ENCODE measurements around the gene APOA4. TPM values are rescaled to one million over a fixed set of nuclear protein-coding genes. Genes with fewer than 3 reads are reported as not detected.

Gene APOA4
- total RNA-seq, 1 donor from 2014 or later, result 0.56 TPM

DNA sequence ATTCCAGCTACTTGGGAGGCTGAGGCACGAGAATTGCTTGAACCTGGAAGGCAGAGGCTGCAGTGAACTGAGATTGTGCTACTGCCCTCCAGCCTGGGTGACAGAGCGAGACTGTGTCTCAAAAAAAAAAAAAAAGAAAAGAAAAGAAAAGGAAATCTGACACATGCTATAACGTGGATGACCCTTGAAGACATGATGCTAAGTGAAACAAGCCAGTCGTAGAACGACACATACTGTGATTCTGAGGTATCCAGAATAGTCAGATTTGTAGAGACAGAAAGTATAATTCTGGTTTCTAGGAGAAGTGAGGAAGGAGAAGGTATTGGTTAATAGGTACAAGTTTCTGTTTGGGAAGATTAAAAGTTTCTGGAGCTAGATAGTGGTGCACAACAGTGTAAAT, 24.7 kb downstream of the APOA4 start:
- H2AFZ ChIP-seq (replicated peaks), result no peak overlapping the region
- H4K20me1 ChIP-seq (ENCODE audit: low read depth), result no peaks in the 10 kb centered on the region
- TF ChIP-seq EZH2 (IDR thresholded peaks at IDR 0.05), result no peak
- no peak for TF ChIP-seq EZH2phosphoT487 (IDR thresholded peaks at IDR 0.05)
- TF ChIP-seq, protein P1, sequence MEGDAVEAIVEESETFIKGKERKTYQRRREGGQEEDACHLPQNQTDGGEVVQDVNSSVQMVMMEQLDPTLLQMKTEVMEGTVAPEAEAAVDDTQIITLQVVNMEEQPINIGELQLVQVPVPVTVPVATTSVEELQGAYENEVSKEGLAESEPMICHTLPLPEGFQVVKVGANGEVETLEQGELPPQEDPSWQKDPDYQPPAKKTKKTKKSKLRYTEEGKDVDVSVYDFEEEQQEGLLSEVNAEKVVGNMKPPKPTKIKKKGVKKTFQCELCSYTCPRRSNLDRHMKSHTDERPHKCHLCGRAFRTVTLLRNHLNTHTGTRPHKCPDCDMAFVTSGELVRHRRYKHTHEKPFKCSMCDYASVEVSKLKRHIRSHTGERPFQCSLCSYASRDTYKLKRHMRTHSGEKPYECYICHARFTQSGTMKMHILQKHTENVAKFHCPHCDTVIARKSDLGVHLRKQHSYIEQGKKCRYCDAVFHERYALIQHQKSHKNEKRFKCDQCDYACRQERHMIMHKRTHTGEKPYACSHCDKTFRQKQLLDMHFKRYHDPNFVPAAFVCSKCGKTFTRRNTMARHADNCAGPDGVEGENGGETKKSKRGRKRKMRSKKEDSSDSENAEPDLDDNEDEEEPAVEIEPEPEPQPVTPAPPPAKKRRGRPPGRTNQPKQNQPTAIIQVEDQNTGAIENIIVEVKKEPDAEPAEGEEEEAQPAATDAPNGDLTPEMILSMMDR (IDR thresholded peaks at IDR 0.05), result no peak
- no peak overlapping the region for H3K4me2 ChIP-seq
- Mint-ChIP-seq H3K4me3 (no peak overlapping the region), H3K27ac (no peak overlapping the region), H3K36me3 (no peaks in the 10 kb centered on the region), H3K9me3 (peaks cover 4% of the 10 kb centered on the region), H3K4me1 (no peaks in the 10 kb centered on the region), H3K27me3 (ENCODE audit: insufficient read depth, low read depth) (peaks cover 2% of the 10 kb centered on the region)
- H3K9me3 ChIP-seq (ENCODE audit: low read depth), result no peaks in the 10 kb centered on the region
- no peaks in the 10 kb centered on the region for H3F3A ChIP-seq (ENCODE audit: low read depth)
- H3K27ac ChIP-seq, result no peak overlapping the region
- no peaks in the 10 kb centered on the region for H3K79me2 ChIP-seq (ENCODE audit: low read depth)
- H3K4me3 ChIP-seq, result no peak overlapping the region
- H3K4me1 ChIP-seq, result no peaks in the 10 kb centered on the region
- H3K36me3 ChIP-seq, result no peaks in the 10 kb centered on the region
- no peak overlapping the region for H3K9ac ChIP-seq
- no peaks in the 10 kb centered on the region for H3K27me3 ChIP-seq
- no peak for DNase-seq (ENCODE audit: low spot score)

DNA sequence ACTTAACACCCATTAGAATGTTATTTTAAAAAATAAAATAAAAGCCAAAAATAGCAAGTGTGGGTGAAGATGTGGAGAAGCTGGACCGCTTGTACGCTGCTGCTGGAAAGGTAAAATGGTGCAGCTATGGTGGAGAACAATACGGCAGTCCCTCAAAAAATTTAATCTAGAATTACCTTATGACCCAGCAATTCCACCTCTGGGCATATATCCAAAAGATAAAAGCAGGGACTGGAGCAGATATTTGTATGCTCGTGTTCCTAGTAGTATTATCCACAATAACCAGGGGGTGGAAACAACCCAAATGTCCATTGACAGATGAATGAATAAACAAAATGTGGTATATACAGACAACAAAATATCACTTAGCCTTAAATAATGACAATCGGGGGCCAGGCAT, 25.3 kb downstream of the APOA4 start:
- Mint-ChIP-seq H3K4me1 (no peaks in the 10 kb centered on the region), H3K27me3 (ENCODE audit: insufficient read depth, low read depth) (peaks cover 2% of the 10 kb centered on the region), H3K9me3 (peaks cover 4% of the 10 kb centered on the region), H3K27ac (no peak overlapping the region), H3K4me3 (no peak overlapping the region), H3K36me3 (no peaks in the 10 kb centered on the region)
- H4K20me1 ChIP-seq (ENCODE audit: low read depth), result no peaks in the 10 kb centered on the region
- H3K4me1 ChIP-seq, result peaks cover under 1% of the 10 kb centered on the region
- H2AFZ ChIP-seq (replicated peaks), result no peak overlapping the region
- H3K27me3 ChIP-seq, result no peaks in the 10 kb centered on the region
- H3K9ac ChIP-seq, result no peak overlapping the region
- TF ChIP-seq EZH2phosphoT487 (IDR thresholded peaks at IDR 0.05) (no peak), EZH2 (IDR thresholded peaks at IDR 0.05) (no peak)
- TF ChIP-seq, protein P1 (IDR thresholded peaks at IDR 0.05), result no peak
- no peak for DNase-seq (ENCODE audit: low spot score)
- no peak overlapping the region for H3K4me3 ChIP-seq
- H3F3A ChIP-seq (ENCODE audit: low read depth), result no peaks in the 10 kb centered on the region
- H3K9me3 ChIP-seq (ENCODE audit: low read depth), result no peaks in the 10 kb centered on the region
- no peaks in the 10 kb centered on the region for H3K36me3 ChIP-seq
- no peak overlapping the region for H3K27ac ChIP-seq
- H3K4me2 ChIP-seq, result no peak overlapping the region
- no peaks in the 10 kb centered on the region for H3K79me2 ChIP-seq (ENCODE audit: low read depth)

DNA sequence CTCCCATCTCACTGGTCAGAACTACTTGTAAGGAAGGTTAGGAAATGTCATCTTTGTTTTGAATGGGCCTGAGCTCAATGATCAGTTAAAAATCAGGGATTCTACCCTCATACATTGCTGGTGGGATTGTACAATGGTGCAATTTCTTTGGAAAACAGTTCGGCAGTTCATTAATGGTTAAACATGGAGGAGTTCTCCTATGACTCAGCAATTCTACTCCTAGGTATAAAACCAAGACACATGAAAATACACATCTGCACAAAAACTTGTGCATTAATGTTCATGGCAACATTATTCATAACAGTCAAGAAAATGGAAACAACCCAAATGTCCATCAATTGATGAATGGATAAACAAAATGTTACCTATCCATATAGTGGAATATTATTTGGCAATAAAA, 26.6 kb downstream of the APOA4 start:
- H3K4me3 Mint-ChIP-seq, result no peak overlapping the region
- H3K36me3 Mint-ChIP-seq, result no peaks in the 10 kb centered on the region
- H3K27me3 ChIP-seq, result no peaks in the 10 kb centered on the region
- H3K4me1 ChIP-seq, result peaks cover 5% of the 10 kb centered on the region
- H3K4me2 ChIP-seq, result no peak overlapping the region
- H3K9me3 Mint-ChIP-seq, result peaks cover 4% of the 10 kb centered on the region
- H3K27me3 Mint-ChIP-seq (ENCODE audit: insufficient read depth, low read depth), result peaks cover 2% of the 10 kb centered on the region
- H3F3A ChIP-seq (ENCODE audit: low read depth), result no peaks in the 10 kb centered on the region
- no peak overlapping the region for H3K27ac Mint-ChIP-seq
- TF ChIP-seq EZH2phosphoT487 (IDR thresholded peaks at IDR 0.05), result no peak
- no peak for TF ChIP-seq EZH2 (IDR thresholded peaks at IDR 0.05)
- TF ChIP-seq, protein P1 (IDR thresholded peaks at IDR 0.05), result no peak
- H3K9ac ChIP-seq, result no peak overlapping the region
- DNase-seq (ENCODE audit: low spot score), result no peak
- H3K4me1 Mint-ChIP-seq, result no peaks in the 10 kb centered on the region
- no peak overlapping the region for H2AFZ ChIP-seq (replicated peaks)
- no peaks in the 10 kb centered on the region for H3K9me3 ChIP-seq (ENCODE audit: low read depth)
- H3K27ac ChIP-seq, result no peak overlapping the region
- H3K36me3 ChIP-seq, result no peaks in the 10 kb centered on the region
- H4K20me1 ChIP-seq (ENCODE audit: low read depth), result no peaks in the 10 kb centered on the region
- no peak overlapping the region for H3K4me3 ChIP-seq
- no peaks in the 10 kb centered on the region for H3K79me2 ChIP-seq (ENCODE audit: low read depth)
